Gastrocnemius medialis (tissue), 4 donors: ENCODE results near the gene ATP9A. TPM values are rescaled to one million over a fixed set of nuclear protein-coding genes. Genes with fewer than 3 reads are reported as not detected.

Experiments
- ATAC-seq, 2 donors: fragments of 150-250 bp; one replicate each; pipeline ENCODE4 v1.9.1; 2016
- DNase-seq, 2 donors: peaks; one replicate each; pipeline ENCODE4 v3.0.0-alpha.2; 2019
- H3K27ac ChIP-seq, 4 donors: fragments of 200-600 bp; sonication (generic); 1 replicate in 1 of 4; 2 replicates in 3 of 4; pipeline ENCODE4 v1.5.1; 2016 to 2018; ENCODE audit warnings: mild to moderate bottlenecking in 2 of 4, moderate library complexity in 1 of 4
- H3K27me3 ChIP-seq, 3 donors: fragments of 200-600 bp; sonication (generic) in 2 of 3; 1 replicate in 1 of 3; 2 replicates in 2 of 3; pipeline versions ENCODE4 v1.5.1 to v1.6.0; 2016 to 2019; ENCODE audit warnings: mild to moderate bottlenecking in 1 of 3, moderate library complexity in 1 of 3
- H3K36me3 ChIP-seq, 2 donors: fragments of 200-600 bp; sonication (generic) in 1 of 2; one replicate each; pipeline ENCODE4 v1.5.1; 2017 to 2018
- H3K4me1 ChIP-seq, 2 donors: fragments of 200-600 bp; sonication (generic) in 1 of 2; one replicate each; pipeline ENCODE4 v1.5.1; 2016 to 2017; ENCODE audit warnings: mild to moderate bottlenecking in 2 of 2
- H3K4me3 ChIP-seq, 4 donors: fragments of 200-600 bp; sonication (generic) in 3 of 4; 1 replicate in 1 of 4; 2 replicates in 3 of 4; pipeline ENCODE4 v1.5.1; 2016 to 2019; ENCODE audit warnings: mild to moderate bottlenecking in 2 of 4
- H3K9me3 ChIP-seq, 3 donors: fragments of 200-600 bp; sonication (generic) in 2 of 3; 1 replicate in 1 of 3; 2 replicates in 2 of 3; pipeline ENCODE4 v1.5.1; 2016 to 2019
- CTCF ChIP-seq, 5 experiments: fragments of 450-650 bp in 3 of 5; fragments of 200-600 bp in 2 of 5; sonication (generic) in 2 of 5; IDR thresholded peaks in 4 of 5; conservative IDR thresholded peaks in 1 of 5; 1 replicate in 4 of 5; 2 replicates in 1 of 5; pipeline ENCODE4 v1.5.1; 2016 to 2019; ENCODE audit warnings: antibody characterized with exemption in 5 of 5, mild to moderate bottlenecking in 3 of 5, moderate library complexity in 3 of 5
- POLR2A ChIP-seq, 2 donors: fragments of 450-650 bp; IDR thresholded peaks; one replicate each; pipeline ENCODE4 v1.6.1; 2017; ENCODE audit warnings: antibody characterized with exemption in 2 of 2, mild to moderate bottlenecking in 2 of 2, moderate library complexity in 2 of 2
- in situ Hi-C, 4 donors: fragments of 200-750 bp; cut with MboI; loops; one replicate each; pipeline versions ENCODE4 v1.15.0 to v1.8.0; 2017; ENCODE audit warnings: low sequenced_read_pairs in 4 of 4
- intact Hi-C: fragments of 100-400 bp; cut with DNase I; formaldehyde crosslinking; loops from one replicate; pipeline ENCODE4 v1.15.1; 2023; ENCODE audit warnings: low total_unique reads
- total RNA-seq, 4 donors: library from RNA; depleted of rRNA; stranded (reverse); fragments of >200 nt; gene quantifications; one replicate each; pipeline versions ENCODE4 v1.1.0 to v1.2.3, GENCODE V29; 2016

Gene ATP9A
- total RNA-seq, 4 donors from 2014 or later: 11.8 to 34.8 (median 20.8) TPM

GRCh38 chr20:51703400-51704287 is 64.5 kb downstream of the ATP9A start:
- no peak overlapping the region for H3K4me3 ChIP-seq
- ATAC-seq (no peak), DNase-seq (no peak)
- no peaks in the 10 kb centered on the region for H3K27me3 ChIP-seq
- TF ChIP-seq CTCF (IDR thresholded peaks at IDR 0.05 in 4 of 5, conservative IDR thresholded peaks at IDR 0.05 in 1 of 5): no peak
- no peak for TF ChIP-seq POLR2A (IDR thresholded peaks at IDR 0.05)
- intact Hi-C loops (no loop called here), in situ Hi-C loops (no loop called here)
- no peaks in the 10 kb centered on the region for H3K9me3 ChIP-seq
- no peaks in the 10 kb centered on the region for H3K36me3 ChIP-seq
- H3K4me1 ChIP-seq: no peaks in the 10 kb centered on the region
- no peak overlapping the region for H3K27ac ChIP-seq

- intact Hi-C loops (no loop called here), in situ Hi-C loops (no loop called here)
- Histone ChIP-seq H3K36me3 (no peaks in the 10 kb centered on the region), H3K4me1 (no peaks in the 10 kb centered on the region), H3K27ac (no peak overlapping the region), H3K27me3 (no peaks in the 10 kb centered on the region), H3K9me3 (no peaks in the 10 kb centered on the region), H3K4me3 (no peak overlapping the region)
- no peak for ATAC-seq
- DNase-seq: no peak
- TF ChIP-seq POLR2A (IDR thresholded peaks at IDR 0.05) (no peak), CTCF (IDR thresholded peaks at IDR 0.05 in 4 of 5, conservative IDR thresholded peaks at IDR 0.05 in 1 of 5) (no peak)
Measured at GRCh38 chr20:51702556-51702955, 65.6 kb downstream of the ATP9A start.

GRCh38 chr20:51700809-51701285 is 67.3 kb downstream of the ATP9A start:
- in situ Hi-C loops (no loop called here), intact Hi-C loops (no loop called here)
- H3K9me3 ChIP-seq: no peaks in the 10 kb centered on the region
- H3K4me3 ChIP-seq: no peak overlapping the region
- no peak overlapping the region for H3K27ac ChIP-seq
- no peaks in the 10 kb centered on the region for H3K27me3 ChIP-seq
- H3K36me3 ChIP-seq: no peaks in the 10 kb centered on the region
- peak in 1 of 2 donors; percentile 50 for ATAC-seq
- TF ChIP-seq POLR2A (IDR thresholded peaks at IDR 0.05): no peak
- peak; percentile 7 to 65 (median 32) for TF ChIP-seq CTCF (IDR thresholded peaks at IDR 0.05 in 4 of 5, conservative IDR thresholded peaks at IDR 0.05 in 1 of 5)
- DNase-seq: no peak
- H3K4me1 ChIP-seq: no peaks in the 10 kb centered on the region

GRCh38 chr20:51698252-51698651 is 69.9 kb downstream of the ATP9A start:
- no peak overlapping the region for H3K4me3 ChIP-seq
- no peaks in the 10 kb centered on the region for H3K9me3 ChIP-seq
- no peaks in the 10 kb centered on the region for H3K27me3 ChIP-seq
- TF ChIP-seq CTCF (IDR thresholded peaks at IDR 0.05 in 4 of 5, conservative IDR thresholded peaks at IDR 0.05 in 1 of 5) (no peak), POLR2A (IDR thresholded peaks at IDR 0.05) (no peak)
- no peak for DNase-seq
- no peaks in the 10 kb centered on the region for H3K36me3 ChIP-seq
- no peaks in the 10 kb centered on the region for H3K4me1 ChIP-seq
- no peak for ATAC-seq
- in situ Hi-C loops (no loop called here), intact Hi-C loops (no loop called here)
- no peak overlapping the region for H3K27ac ChIP-seq
